ENCODE data around the gene MAML1. TPM values are rescaled to one million over a fixed set of nuclear protein-coding genes. Genes with fewer than 3 reads are reported as not detected.

Gene MAML1
- polyA plus RNA-seq, 1 donor from 2014 or later = 6.8 TPM

GRCh38 chr5:179764056-179764455 is 31.4 kb downstream of the MAML1 start (continued):
- TF ChIP-seq CTCF (IDR thresholded peaks at IDR 0.05; ENCODE audit: poor library complexity, severe bottlenecking) = no peak

- Histone ChIP-seq H3K79me2 (replicated peaks; ENCODE audit: insufficient read depth, low read length) (peaks cover 26% of the 10 kb centered on the region), H3K4me3 (ENCODE audit: low read length) (no peak overlapping the region), H2AFZ (ENCODE audit: low read depth, low read length) (no peak overlapping the region), H3F3A (ENCODE audit: insufficient read depth, low read length, poor library complexity, severe bottlenecking) (no peaks in the 10 kb centered on the region), H3K27me3 (ENCODE audit: insufficient read depth, low read depth, low read length) (no peaks in the 10 kb centered on the region), H3K4me2 (ENCODE audit: low read length) (no peak overlapping the region), H3K36me3 (ENCODE audit: insufficient read depth, low read length) (no peaks in the 10 kb centered on the region), H3K9ac (ENCODE audit: low read length) (no peak overlapping the region), H3K27ac (ENCODE audit: low read length) (no peak overlapping the region), H3K9me3 (ENCODE audit: low read length) (no peaks in the 10 kb centered on the region), H3K9me2 (ENCODE audit: insufficient read depth, low read length) (no peaks in the 10 kb centered on the region), H4K20me1 (ENCODE audit: insufficient read depth) (peaks cover 2% of the 10 kb centered on the region)
- TF ChIP-seq MXI1 (conservative IDR thresholded peaks at IDR 0.05; ENCODE audit: poor library complexity, severe bottlenecking) (no peak), RAD21 (conservative IDR thresholded peaks at IDR 0.05) (no peak), TAF1 (IDR thresholded peaks at IDR 0.05; ENCODE audit: low read depth) (no peak), POLR2AphosphoS5 (IDR thresholded peaks at IDR 0.05) (no peak), SMC3 (conservative IDR thresholded peaks at IDR 0.05; ENCODE audit: poor library complexity) (no peak), EP300 (conservative IDR thresholded peaks at IDR 0.05; ENCODE audit: poor library complexity, severe bottlenecking) (no peak), CTCF (IDR thresholded peaks at IDR 0.05; ENCODE audit: poor library complexity, severe bottlenecking) (no peak), EZH2 (IDR thresholded peaks at IDR 0.05; ENCODE audit: borderline replicate concordance, insufficient read depth, low read length, poor library complexity, severe bottlenecking) (no peak), REST (IDR thresholded peaks at IDR 0.05; ENCODE audit: borderline replicate concordance) (no peak)
Observed at GRCh38 chr5:179765400-179765799, 32.8 kb downstream of the MAML1 start.

Measured in neural cell (in vitro differentiated cells).